ENCODE data around the gene SPSB1. TPM values are rescaled to one million over a fixed set of nuclear protein-coding genes. Genes with fewer than 3 reads are reported as not detected.
A peak's percentile ranks its signal among the peaks of the same experiment; 100 is the strongest.

The SPSB1 gene
- polyA plus RNA-seq, 3 donors, result 10.8 to 11.8 (median 11.6) TPM

DNA sequence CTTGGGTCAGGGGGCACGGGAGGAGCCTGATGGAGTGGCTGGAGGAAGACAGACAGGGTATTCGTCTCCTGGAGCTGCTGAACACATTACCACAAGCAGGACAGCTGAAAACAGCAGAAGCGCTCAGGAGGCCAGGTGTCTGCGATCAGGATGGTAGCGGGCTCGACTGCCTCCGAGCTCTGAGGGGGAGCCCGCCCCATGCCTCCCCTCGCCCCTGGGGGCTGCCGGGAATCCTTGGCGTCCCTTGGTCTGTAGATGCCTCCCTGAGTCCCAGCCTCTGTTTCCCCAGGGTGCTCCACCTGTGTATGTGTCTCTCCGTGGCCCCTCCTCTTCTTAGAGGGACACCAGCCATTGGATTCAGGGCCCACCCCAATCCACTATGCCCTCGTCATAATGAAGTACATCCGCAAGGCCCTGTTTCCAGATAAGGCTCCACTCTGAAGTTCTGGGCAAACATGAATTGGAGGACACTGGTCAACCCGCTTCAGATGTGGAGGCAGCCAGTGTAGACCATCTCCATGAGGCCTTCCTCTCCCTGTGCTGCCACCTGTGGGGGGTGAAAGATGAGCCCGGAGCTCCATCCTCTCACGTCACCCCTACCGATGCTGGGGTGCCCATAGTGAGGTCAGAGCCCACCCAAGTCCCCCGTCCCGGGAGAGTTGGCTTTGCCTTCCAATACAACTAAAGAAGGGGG, 67.8 kb downstream of the SPSB1 start:
- DNase-seq (ENCODE audit: low read depth in 3 of 3, low spot score in 2 of 3), result no peak

DNA sequence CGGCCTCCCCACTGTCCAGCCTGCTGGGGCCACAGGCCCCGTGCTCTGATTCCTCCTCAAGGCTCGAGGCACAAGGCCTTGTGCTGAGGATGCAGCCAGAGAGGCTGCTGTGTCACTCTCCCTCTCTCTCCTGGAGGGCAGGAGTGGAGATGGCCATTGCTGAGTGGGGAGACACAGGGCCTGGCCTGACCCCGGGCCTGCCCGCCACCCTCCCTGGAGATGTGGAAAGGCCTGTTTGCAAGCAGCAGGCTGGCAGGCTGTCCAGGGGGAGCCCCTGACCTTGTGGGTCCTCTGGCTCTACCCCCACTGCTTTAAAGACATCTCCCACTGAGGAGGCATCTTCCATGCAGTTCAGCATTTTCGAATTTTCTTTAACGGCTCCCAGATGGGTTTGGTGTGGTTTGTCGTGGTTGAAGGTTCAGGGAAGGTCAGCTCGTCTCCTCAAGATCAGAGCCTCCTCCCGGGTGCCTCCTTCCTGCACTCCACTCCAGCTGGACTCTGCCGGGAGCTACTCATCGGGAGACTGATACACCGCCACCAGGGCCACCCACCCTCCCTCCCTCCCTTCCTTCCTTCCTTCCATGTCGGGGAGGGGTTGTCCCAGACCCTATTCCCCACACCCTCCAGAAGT, 69.1 kb downstream of the SPSB1 start:
- DNase-seq (ENCODE audit: low read depth in 3 of 3, low spot score in 2 of 3), result no peak

- no peak for DNase-seq (ENCODE audit: low read depth in 3 of 3, low spot score in 2 of 3)
Measured at GRCh38 chr1:9362488-9362887, 69.8 kb downstream of the SPSB1 start.

GRCh38 chr1:9363061-9363471, 70.4 kb downstream of the SPSB1 start:
- no peak for DNase-seq (ENCODE audit: low read depth in 3 of 3, low spot score in 2 of 3)

DNA sequence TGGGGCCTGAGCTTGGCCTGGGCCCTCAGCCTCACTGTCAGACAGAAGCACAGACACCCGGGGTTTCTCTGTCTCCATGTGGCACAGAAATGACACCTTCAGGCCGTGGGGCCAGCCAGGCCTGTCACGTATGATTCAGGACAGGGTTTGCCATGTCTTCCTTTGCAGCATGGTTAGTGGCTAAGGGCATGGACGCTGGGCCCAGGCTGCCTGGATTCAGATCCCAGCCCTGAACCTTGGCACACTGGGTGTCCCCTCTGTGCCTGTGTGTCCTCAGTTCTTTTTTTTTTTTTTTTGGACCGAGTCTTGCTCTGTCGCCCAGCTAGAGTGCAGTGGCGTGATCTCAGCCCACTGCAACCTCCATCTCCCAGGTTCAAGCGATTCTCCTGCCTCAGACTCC, 73.6 kb downstream of the SPSB1 start:
- DNase-seq (ENCODE audit: low read depth in 3 of 3, low spot score in 2 of 3), result no peak

GRCh38 chr1:9366943-9367780, 74.5 kb downstream of the SPSB1 start:
- DNase-seq (ENCODE audit: low read depth in 3 of 3, low spot score in 2 of 3), result no peak

- no peak for DNase-seq (ENCODE audit: low read depth in 3 of 3, low spot score in 2 of 3)
Measured at GRCh38 chr1:9367806-9368205, 75.1 kb downstream of the SPSB1 start.

- DNase-seq (ENCODE audit: low read depth in 3 of 3, low spot score in 2 of 3), result no peak
Measured at GRCh38 chr1:9368356-9368755, 75.7 kb downstream of the SPSB1 start.

- no peak for DNase-seq (ENCODE audit: low read depth in 3 of 3, low spot score in 2 of 3)
Measured at GRCh38 chr1:9369964-9370788, 77.5 kb downstream of the SPSB1 start.

DNA sequence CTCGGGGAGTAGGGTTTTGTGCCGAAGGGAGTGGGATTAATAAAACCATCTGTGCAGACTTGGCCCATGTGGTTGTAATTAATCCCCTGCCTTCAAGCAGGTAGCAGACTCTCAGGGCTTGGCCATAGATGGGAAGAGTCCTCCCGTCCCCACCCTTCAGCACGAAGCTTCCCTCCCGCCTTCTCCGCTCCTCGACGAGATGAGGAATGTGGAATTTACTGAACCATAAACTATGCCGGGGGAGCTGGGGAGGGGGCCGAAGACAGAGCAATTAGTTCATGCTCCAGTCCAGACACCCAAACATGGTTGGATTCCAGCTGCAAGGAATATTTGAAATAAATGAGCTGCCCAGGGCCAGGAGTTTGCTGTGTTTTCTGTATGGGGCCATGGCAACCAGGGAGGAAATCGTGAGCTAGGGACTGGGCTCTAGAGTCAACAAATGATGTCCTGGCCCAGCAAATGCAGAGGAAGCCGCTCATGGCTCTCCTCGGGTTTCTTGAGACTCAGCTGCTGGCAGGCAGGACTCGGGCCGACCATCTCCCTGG, 78.8 kb downstream of the SPSB1 start:
- DNase-seq (ENCODE audit: low read depth in 3 of 3, low spot score in 2 of 3), result peak; percentile 85 to 89 (median 85)

DNA sequence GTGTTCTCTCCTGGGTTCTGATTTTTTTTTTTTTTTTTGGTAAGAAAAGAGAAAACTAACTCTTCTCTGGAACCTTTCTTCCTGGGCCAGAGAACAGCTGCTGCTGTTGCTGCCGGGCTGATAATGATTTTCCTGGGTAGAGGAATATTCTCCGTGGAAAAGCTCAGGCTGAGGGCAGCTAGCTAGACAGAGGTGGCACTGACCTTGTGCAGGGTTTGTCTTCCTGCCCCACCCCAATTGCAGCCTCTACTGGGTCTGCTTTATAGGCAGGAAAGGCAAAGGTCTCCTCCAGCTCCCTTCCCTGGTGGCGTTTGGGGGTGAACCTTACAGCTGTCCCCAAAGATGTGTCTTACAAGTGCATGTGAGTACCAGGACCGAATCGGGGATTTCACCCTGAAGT, 79.3 kb downstream of the SPSB1 start:
- no peak for DNase-seq (ENCODE audit: low read depth in 3 of 3, low spot score in 2 of 3)

GRCh38 chr1:9373619-9374018, 80.9 kb downstream of the SPSB1 start:
- no peak for DNase-seq (ENCODE audit: low read depth in 3 of 3, low spot score in 2 of 3)

GRCh38 chr1:9374748-9375341, 82.2 kb downstream of the SPSB1 start:
- no peak for DNase-seq (ENCODE audit: low read depth in 3 of 3, low spot score in 2 of 3)

- no peak for DNase-seq (ENCODE audit: low read depth in 3 of 3, low spot score in 2 of 3)
Measured at GRCh38 chr1:9375912-9376311, 83.2 kb downstream of the SPSB1 start.

DNA sequence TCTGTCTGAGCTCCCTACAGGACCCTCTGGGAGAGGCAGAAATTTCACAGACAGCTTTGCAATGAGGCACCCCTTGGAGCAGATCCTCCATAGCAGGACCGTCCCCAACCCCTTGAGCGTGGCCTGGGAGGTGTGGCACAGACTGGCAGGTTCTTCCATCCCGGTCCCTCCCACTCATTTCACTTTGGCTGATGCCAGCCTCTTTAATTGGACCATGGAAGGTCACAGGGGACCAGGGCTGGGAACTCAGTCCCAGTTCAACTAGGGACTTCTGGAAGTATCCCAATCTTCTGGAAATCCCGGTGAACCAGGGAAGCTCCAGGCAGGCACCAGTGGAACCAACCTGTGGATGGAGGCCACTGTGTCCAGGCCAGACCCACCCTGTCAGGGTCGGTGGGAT, 83.7 kb downstream of the SPSB1 start:
- DNase-seq (ENCODE audit: low read depth in 3 of 3, low spot score in 2 of 3), result no peak

DNA sequence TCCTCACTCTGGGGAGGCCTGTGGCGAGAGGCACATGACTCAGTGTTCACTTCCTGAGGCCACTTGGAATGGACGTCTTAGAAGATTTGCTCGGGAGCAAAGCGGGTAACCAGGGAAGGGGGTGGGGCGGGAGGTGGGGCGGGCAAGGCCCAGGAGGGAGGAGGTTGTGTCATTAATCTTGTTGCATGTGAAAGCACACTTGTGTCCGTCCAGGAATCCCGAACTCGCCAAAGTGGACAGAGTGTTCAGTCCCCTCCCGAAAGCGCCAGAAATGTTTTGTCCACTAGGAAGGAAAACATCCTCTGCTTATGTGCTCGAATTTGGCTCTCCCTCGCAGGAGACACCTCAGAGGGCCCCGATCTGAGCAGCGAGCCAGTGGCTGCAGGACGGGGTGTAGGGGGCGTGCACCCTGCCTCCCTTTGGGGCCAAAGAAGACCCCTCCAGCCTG, 84.2 kb downstream of the SPSB1 start:
- no peak for DNase-seq (ENCODE audit: low read depth in 3 of 3, low spot score in 2 of 3)

GRCh38 chr1:9378801-9379200, 86.1 kb downstream of the SPSB1 start:
- no peak for DNase-seq (ENCODE audit: low read depth in 3 of 3, low spot score in 2 of 3)

GRCh38 chr1:9380711-9381110, 88.0 kb downstream of the SPSB1 start:
- no peak for DNase-seq (ENCODE audit: low read depth in 3 of 3, low spot score in 2 of 3)

DNA sequence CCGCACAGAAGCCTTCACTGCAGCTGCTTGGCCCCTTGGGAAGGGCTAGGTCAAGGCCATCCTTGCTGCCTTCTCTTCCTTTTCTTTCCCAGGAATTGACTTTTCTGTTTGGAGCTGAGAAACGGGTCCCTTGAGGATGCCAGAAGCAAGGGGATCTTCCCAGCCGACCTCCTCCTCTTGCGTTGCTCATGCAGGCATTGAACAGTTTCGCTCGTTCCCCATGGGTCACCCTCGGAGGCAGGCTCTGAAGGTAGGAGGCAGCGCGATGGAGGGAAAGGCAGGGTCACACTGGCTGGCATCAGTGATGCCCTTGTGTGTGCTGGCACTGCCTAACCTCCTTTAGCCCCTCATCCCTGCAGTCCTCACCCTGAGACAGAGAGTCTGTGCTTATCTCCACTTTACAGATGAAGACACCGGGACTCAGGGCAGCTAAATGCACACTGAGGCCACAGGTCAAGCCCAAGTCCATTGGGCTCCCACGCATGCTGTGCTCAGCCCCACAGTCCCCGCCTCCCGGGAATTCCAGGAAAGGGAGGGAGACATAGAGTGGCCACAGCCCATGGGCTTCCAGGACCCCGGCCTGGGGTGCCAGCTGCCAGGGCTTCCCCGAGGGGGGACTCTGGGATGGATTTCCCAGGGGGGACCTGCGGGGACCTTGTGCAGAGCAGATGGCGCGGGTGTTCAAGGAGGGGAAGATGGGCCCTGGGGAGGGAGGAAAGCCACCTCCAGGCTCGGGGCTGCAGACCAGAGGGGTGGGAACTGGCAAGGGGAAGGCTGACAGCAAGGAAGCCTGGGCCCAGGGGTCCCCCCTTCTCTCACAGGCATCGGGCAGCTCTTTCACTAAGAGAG, 90.2 kb downstream of the SPSB1 start:
- DNase-seq (ENCODE audit: low read depth in 3 of 3, low spot score in 2 of 3), result no peak

All from right renal cortex interstitium (tissue), 3 donors.